HG03045 (cell line): ENCODE measurements around the gene HDAC1.

ENCODE experiments used
- ATAC-seq: cut with Tn5 transposase; IDR thresholded peaks from one replicate; pipeline ENCODE4 v1.9.1; 2021; ENCODE audit warnings: mild to moderate bottlenecking, moderate library complexity; ENCODE audit not compliant: unreplicated experiment

HDAC1 gene

DNA sequence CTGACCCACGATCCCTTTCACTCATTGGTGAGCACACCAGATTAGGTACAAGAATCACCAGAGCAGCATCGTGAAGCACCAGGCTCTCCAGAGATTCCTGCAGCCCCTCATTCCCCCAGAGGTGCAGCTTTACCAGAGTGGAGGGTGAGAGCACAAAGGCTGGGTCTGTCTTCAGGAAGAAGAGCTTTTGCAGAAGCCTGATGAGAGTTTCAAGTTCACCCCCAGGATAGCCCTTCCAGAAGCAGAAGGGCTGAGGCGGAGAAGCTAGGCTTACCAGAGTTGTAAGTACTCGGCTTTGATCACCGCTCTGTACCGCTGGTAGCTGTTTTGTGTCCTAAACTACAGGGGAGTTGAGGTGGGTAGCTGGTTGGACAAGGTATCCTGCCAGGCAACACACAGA, 73.6 kb downstream of the HDAC1 start:
- no peak for ATAC-seq

DNA sequence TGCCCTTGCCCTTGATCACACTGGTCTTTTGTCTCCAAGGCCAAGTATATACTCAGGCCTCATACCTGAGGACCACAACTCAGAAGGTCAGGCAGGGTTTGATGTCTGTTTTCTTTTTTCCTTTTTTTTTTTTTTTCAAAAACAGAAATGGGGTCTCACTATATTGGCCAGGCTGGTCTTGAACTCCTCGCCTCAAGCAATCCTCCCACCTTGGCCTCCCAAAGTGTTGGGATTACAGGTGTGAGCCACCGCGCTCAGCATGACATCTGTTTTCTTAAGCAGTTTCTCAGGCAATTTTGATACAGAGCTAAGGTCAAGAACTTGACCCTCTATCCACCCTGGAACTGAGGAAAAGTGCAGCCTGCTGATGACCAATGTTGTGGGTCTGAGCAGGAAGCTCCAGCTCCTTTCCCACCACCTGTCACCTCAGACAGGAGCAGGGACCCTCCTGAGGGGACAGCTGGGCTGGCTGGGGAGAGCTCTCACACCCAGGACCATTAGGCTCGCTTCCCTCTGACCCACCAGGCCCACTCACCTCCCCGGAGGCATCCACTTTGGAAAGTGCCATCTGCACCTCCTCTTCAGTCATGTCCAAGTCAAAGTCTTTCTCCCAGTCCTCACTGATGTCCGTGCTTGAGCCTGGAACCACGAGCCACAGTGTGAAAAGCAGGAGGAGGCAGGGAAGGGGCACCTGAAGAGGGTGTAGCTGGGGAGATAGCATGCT, 76.2 kb downstream of the HDAC1 start:
- no peak for ATAC-seq

DNA sequence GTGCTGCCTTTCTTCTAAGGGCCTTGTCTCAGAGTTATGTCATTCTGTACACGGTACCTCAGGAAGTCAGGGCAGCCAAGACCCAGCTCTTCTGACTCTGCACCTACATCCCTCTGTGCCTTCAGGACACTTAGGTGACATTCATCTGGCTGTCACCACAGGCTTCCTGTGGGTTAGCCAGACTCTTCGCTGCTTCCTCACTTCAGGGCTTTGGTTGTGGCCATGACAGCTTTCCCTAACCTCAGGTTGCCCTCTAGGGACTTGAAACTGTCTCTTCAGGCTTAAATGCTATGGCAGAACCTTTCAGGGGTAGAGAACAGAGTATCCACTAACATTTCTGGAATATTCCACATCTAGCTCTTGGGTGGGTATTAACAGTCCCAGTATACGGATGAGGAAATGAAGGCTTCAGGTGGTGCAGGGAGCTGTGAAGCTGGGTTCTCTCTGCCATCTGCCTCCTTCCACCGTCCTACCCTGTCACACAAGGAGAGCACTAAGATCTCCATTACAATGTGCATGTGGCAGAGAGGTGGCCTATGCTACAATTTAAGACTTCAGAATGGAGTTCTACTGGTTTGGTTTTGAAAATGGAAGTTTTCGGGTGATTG, 80.4 kb downstream of the HDAC1 start:
- ATAC-seq = no peak

DNA sequence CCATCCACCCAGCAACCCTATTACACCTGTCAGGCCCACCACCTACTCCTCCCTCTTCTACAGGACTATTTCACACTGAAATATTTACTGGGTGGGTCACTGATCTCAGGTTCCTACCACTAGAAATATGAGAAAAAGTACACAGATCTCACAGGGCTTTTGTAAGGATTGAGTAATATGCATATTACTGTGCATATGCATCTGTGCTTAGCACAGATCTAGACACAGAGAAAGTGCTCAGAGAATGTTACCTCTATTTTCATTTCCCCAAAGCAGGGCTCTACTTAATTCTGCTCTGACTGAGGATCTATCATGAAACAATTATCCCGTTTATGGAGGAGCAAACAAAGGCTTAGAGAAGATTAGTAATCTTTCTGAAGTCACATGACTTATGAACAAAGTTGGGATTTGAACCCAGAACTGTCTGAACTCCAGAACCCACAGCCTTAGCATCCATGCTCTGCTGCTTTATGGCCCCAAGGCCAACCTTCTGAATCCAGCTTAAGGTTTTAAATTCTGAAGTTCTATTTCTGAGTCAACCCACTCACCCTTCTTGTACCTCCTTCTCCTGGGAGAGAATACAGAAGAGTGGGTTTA, 82.2 kb downstream of the HDAC1 start:
- ATAC-seq = no peak

DNA sequence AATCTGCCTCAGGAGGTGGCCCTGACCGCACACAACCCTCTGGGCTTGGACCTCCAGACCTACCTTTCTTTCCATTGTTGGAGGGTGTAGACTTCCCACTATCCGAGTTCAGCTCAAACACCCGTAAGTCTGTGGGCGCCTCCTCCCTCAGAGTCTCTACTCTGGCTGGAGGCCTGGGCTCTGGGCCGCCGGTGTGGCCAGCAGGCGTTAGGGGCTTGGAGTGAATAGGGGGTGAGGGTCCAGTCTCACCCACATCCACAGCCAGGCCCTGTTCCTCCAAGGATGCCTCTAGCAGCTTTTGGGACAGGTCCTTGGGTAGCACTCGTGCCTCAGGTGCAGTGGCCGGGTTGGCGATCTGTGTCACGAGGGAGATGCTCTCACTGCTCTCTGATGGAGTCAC, 84.3 kb downstream of the HDAC1 start:
- no peak for ATAC-seq

DNA sequence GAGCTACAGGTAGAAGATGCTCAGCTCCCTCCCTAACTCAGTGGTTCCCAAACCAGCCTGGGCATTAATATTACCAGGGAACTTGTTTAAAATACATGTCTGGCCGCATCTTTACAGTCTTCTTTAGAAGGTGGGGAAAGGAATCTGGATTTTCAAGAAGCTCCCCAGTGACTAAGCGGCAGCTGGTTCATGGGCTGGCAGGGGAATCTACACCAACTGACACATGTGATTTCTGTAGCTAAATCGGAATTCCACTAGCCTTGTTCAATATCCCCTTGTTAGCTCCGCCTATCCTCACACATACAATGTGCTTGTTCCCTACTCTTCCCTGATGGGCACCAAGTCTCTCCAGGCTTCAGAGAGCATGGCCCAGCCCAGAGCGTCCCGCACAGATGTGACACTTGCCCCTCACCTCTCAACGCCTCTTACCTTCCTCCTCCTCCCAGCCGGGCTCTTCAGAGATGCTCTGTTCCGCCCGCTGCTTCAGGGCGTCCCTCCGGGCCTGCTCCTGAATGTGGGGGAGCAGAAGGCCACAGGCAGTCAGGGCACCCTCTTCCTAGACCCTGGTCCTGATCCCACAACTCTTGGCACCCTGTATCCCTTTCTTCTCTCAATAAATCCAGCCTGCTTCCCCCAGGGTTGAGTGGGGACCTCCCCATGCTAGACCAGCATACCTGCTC, 85.8 kb downstream of the HDAC1 start:
- no peak for ATAC-seq

DNA sequence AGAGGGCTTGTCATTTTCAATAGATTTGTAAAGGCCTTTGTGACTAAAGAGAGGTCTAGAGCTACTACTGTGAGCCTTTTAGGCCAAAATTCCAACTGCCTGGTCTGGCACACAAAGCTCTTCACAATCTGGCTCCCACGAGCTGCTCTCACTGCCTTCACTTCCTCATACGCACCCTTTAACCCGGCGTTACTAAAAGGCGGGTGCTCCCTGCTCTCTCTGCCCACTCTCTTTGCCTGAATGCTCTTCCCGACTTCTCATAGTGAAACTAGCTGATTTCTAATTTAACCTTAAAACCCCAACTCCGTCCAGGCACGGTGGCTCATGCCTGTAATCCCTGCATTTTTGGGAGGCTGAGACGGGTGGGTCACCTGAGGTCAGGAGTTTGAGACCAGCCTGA, 88.2 kb downstream of the HDAC1 start:
- no peak for ATAC-seq
